DND-41 (cell line): ENCODE measurements around the gene SPATS2.

Experiments used
- ATAC-seq: fragments of 200-7000 bp; cut with Tn5 transposase; 3 replicates; pipeline ENCODE4 v1.9.1; 2021; ENCODE audit warnings: low read depth; ENCODE audit not compliant: insufficient read depth
- DNase-seq: peaks from one replicate; pipeline ENCODE4 v3.0.0-alpha.2; 2020
- H2AFZ ChIP-seq: 2 replicates; pipeline ENCODE4 v1.6.0; 2012; ENCODE audit warnings: low read depth, low read length
- H3K27ac ChIP-seq: 2 replicates; pipeline ENCODE4 v1.5.1; 2012; ENCODE audit warnings: low read length, inconsistent platforms
- H3K27me3 ChIP-seq: fragments of 200-600 bp; sonication (generic); 2 replicates; pipeline ENCODE4 v1.6.0; 2012; ENCODE audit warnings: low read length, mild to moderate bottlenecking, inconsistent platforms; ENCODE audit not compliant: insufficient read depth, poor library complexity
- H3K36me3 ChIP-seq: 2 replicates; pipeline ENCODE4 v1.5.1; 2012; ENCODE audit warnings: low read length, inconsistent platforms; ENCODE audit not compliant: insufficient read depth
- H3K4me1 ChIP-seq: 2 replicates; pipeline ENCODE4 v1.5.1; 2012; ENCODE audit warnings: mild to moderate bottlenecking, low read length; ENCODE audit not compliant: insufficient read depth
- H3K4me2 ChIP-seq: 2 replicates; pipeline ENCODE4 v1.6.0; 2012; ENCODE audit warnings: mild to moderate bottlenecking, moderate library complexity, low read length, inconsistent platforms; ENCODE audit not compliant: insufficient read depth
- H3K4me3 ChIP-seq, 2 experiments: fragments of 200-600 bp in 1 of 2; shearing (Covaris generic) in 1 of 2; 2 replicates each; pipeline ENCODE4 v1.5.1; 2012 to 2016; ENCODE audit warnings: inconsistent platforms in 2 of 2, low read length in 2 of 2, mild to moderate bottlenecking in 2 of 2, low read depth in 1 of 2, moderate library complexity in 1 of 2
- H3K79me2 ChIP-seq: 2 replicates; pipeline ENCODE4 v1.6.0; 2012; ENCODE audit warnings: low read length, inconsistent platforms; ENCODE audit not compliant: insufficient read depth
- H3K9ac ChIP-seq: 2 replicates; pipeline ENCODE4 v1.6.0; 2012; ENCODE audit warnings: low read depth, mild to moderate bottlenecking, inconsistent platforms, low read length, moderate library complexity
- H3K9me3 ChIP-seq: 2 replicates; pipeline ENCODE4 v1.5.1; 2012; ENCODE audit warnings: low read length, moderate library complexity, mild to moderate bottlenecking, inconsistent platforms; ENCODE audit not compliant: insufficient read depth, severe bottlenecking
- H4K20me1 ChIP-seq: 2 replicates; pipeline ENCODE4 v1.6.0; 2012; ENCODE audit warnings: low read length; ENCODE audit not compliant: insufficient read depth
- CTCF ChIP-seq: IDR thresholded peaks from 2 replicates; pipeline ENCODE4 v1.5.1; 2012; ENCODE audit warnings: borderline replicate concordance, low read length, moderate library complexity, mild to moderate bottlenecking; ENCODE audit not compliant: poor library complexity, severe bottlenecking; ENCODE audit errors: extremely low read depth
- EZH2 ChIP-seq: IDR thresholded peaks from 3 replicates; pipeline ENCODE4 v1.6.1; 2012; ENCODE audit warnings: borderline replicate concordance, low read depth, mild to moderate bottlenecking, moderate library complexity, low read length, inconsistent platforms; ENCODE audit not compliant: severe bottlenecking

The SPATS2 gene

GRCh38 chr12:49347311-49348193, 19.7 kb upstream of the SPATS2 start:
- H3K9ac ChIP-seq = 0 out of 2 replicates have a peak overlapping the region, but pooled peaks have one; percentile 20
- no peak overlapping the region for H3K27ac ChIP-seq
- H3K4me2 ChIP-seq = peak overlapping the region; percentile 61
- H3K27me3 ChIP-seq = no peaks in the 10 kb centered on the region
- 0 out of 2 replicates have a peak, but pooled peaks cover 4% of the 10 kb centered on the region for H4K20me1 ChIP-seq
- peak overlapping the region in 1 of 2 experiments; percentile 28; a peak in 1 of 4 replicates for H3K4me3 ChIP-seq
- no peaks in the 10 kb centered on the region for H3K79me2 ChIP-seq
- H2AFZ ChIP-seq = peak overlapping the region; percentile 71
- ATAC-seq = peak; percentile 100
- peak; percentile 82 for DNase-seq
- no peaks in the 10 kb centered on the region for H3K36me3 ChIP-seq
- H3K4me1 ChIP-seq = peaks cover 10% of the 10 kb centered on the region
- TF ChIP-seq EZH2 = no peak
- TF ChIP-seq CTCF = peak; percentile 94
- H3K9me3 ChIP-seq = no peaks in the 10 kb centered on the region

- Histone ChIP-seq H3K27me3 (no peaks in the 10 kb centered on the region), H3K9ac (no peak overlapping the region), H2AFZ (no peak overlapping the region), H3K4me1 (peaks cover 10% of the 10 kb centered on the region), H3K4me3 (no peak overlapping the region), H3K9me3 (no peaks in the 10 kb centered on the region), H3K4me2 (no peak overlapping the region), H3K27ac (no peak overlapping the region), H3K36me3 (no peaks in the 10 kb centered on the region), H3K79me2 (no peaks in the 10 kb centered on the region), H4K20me1 (0 out of 2 replicates have a peak, but pooled peaks cover 4% of the 10 kb centered on the region)
- TF ChIP-seq CTCF (no peak), EZH2 (no peak)
- ATAC-seq = no peak
- no peak for DNase-seq
These were observed 18.5 kb upstream of the SPATS2 start for GRCh38 chr12:49348781-49349180.

GRCh38 chr12:49349266-49349665, 18.0 kb upstream of the SPATS2 start:
- no peaks in the 10 kb centered on the region for H3K36me3 ChIP-seq
- H4K20me1 ChIP-seq = 0 out of 2 replicates have a peak, but pooled peaks cover 4% of the 10 kb centered on the region
- peaks cover 10% of the 10 kb centered on the region for H3K4me1 ChIP-seq
- no peaks in the 10 kb centered on the region for H3K9me3 ChIP-seq
- H3K27me3 ChIP-seq = no peaks in the 10 kb centered on the region
- no peak overlapping the region for H3K4me3 ChIP-seq
- no peak for DNase-seq
- no peak overlapping the region for H3K4me2 ChIP-seq
- H3K9ac ChIP-seq = no peak overlapping the region
- no peak overlapping the region for H2AFZ ChIP-seq
- no peak for ATAC-seq
- TF ChIP-seq EZH2 (no peak), CTCF (no peak)
- H3K27ac ChIP-seq = no peak overlapping the region
- H3K79me2 ChIP-seq = no peaks in the 10 kb centered on the region
